Neuronal stem cell (in vitro differentiated cells): ENCODE data around the gene CAPN1.

Source experiments
- DNase-seq: peaks from one replicate; pipeline ENCODE4 v3.0.0-alpha.2; 2013; ENCODE audit warnings: low spot score
- H2AFZ ChIP-seq: one replicate; pipeline ENCODE4 v1.6.1; 2013; ENCODE audit warnings: mild to moderate bottlenecking, low read length, inconsistent platforms
- H2AK5ac ChIP-seq: 2 replicates; pipeline ENCODE4 v1.6.1; 2013; ENCODE audit warnings: low read depth, mild to moderate bottlenecking, inconsistent platforms, low read length, moderate library complexity, mixed read lengths
- H2BK120ac ChIP-seq: 2 replicates; pipeline ENCODE4 v1.6.1; 2013; ENCODE audit warnings: low read depth, mild to moderate bottlenecking, inconsistent platforms, low read length, moderate library complexity, mixed read lengths
- H2BK12ac ChIP-seq: one replicate; pipeline ENCODE4 v1.6.1; 2013; ENCODE audit warnings: low read length, inconsistent platforms
- H2BK15ac ChIP-seq: 2 replicates; pipeline ENCODE4 v1.6.1; 2013; ENCODE audit warnings: mild to moderate bottlenecking, low read length, inconsistent platforms, mixed read lengths
- H2BK5ac ChIP-seq: one replicate; pipeline ENCODE4 v1.6.1; 2013; ENCODE audit warnings: inconsistent platforms, mild to moderate bottlenecking, low read length, moderate library complexity
- H3K14ac ChIP-seq: one replicate; pipeline ENCODE4 v1.6.1; 2013; ENCODE audit warnings: low read length, inconsistent platforms
- H3K18ac ChIP-seq: 2 replicates; pipeline ENCODE4 v1.6.1; 2013; ENCODE audit warnings: low read length, inconsistent platforms
- H3K23ac ChIP-seq: 2 replicates; pipeline ENCODE4 v1.6.1; 2013; ENCODE audit warnings: low read depth, mild to moderate bottlenecking, mixed read lengths, low read length, inconsistent platforms; ENCODE audit not compliant: poor library complexity
- H3K27ac ChIP-seq: replicated peaks from 3 replicates; pipeline ENCODE4 v1.5.1; 2013; ENCODE audit warnings: low read length, inconsistent platforms
- H3K27me3 ChIP-seq, 3 experiments: 2 replicates each; pipeline ENCODE4 v1.6.1; 2013; ENCODE audit warnings: low read length in 3 of 3, mild to moderate bottlenecking in 2 of 3, inconsistent platforms in 1 of 3, low read depth in 1 of 3, mixed read lengths in 1 of 3, moderate library complexity in 1 of 3; ENCODE audit not compliant: control insufficient read depth in 3 of 3, insufficient read depth in 3 of 3
- H3K36me3 ChIP-seq, 2 donors: replicated peaks in 1 of 2; 2 replicates each; pipeline ENCODE4 v1.6.1; 2013; ENCODE audit warnings: low read length in 2 of 2; ENCODE audit not compliant: control insufficient read depth in 2 of 2, insufficient read depth in 2 of 2
- H3K4ac ChIP-seq: 2 replicates; pipeline ENCODE4 v1.6.1; 2013; ENCODE audit warnings: inconsistent platforms, mild to moderate bottlenecking, low read length, moderate library complexity
- H3K4me1 ChIP-seq, 2 donors: 1 replicate in 1 of 2; 2 replicates in 1 of 2; pipeline ENCODE4 v1.6.1; 2013; ENCODE audit warnings: low read length in 2 of 2, low read depth in 1 of 2; ENCODE audit not compliant: control insufficient read depth in 2 of 2, insufficient read depth in 1 of 2
- H3K4me2 ChIP-seq: one replicate; pipeline ENCODE4 v1.6.1; 2013; ENCODE audit warnings: mild to moderate bottlenecking, low read length, inconsistent platforms; ENCODE audit not compliant: insufficient read depth, poor library complexity, severe bottlenecking
- H3K4me3 ChIP-seq, 2 donors: 2 replicates each; pipeline ENCODE4 v1.5.1; 2013; ENCODE audit warnings: low read length in 2 of 2, mild to moderate bottlenecking in 2 of 2, inconsistent platforms in 1 of 2, moderate library complexity in 1 of 2
- H3K79me1 ChIP-seq: one replicate; pipeline ENCODE4 v1.6.1; 2013; ENCODE audit warnings: low read depth, mild to moderate bottlenecking, inconsistent platforms, low read length, moderate library complexity
- H3K9ac ChIP-seq: one replicate; pipeline ENCODE4 v1.6.1; 2013; ENCODE audit warnings: mild to moderate bottlenecking, low read depth, low read length, inconsistent platforms; ENCODE audit not compliant: poor library complexity
- H3K9me3 ChIP-seq, 2 donors: replicated peaks in 1 of 2; 2 replicates each; pipeline versions ENCODE3 to v1.6.1; 2013; ENCODE audit warnings: low read length in 2 of 2, mild to moderate bottlenecking in 2 of 2, inconsistent platforms in 1 of 2, low read depth in 1 of 2, mixed read lengths in 1 of 2, moderate library complexity in 1 of 2; ENCODE audit not compliant: control insufficient read depth in 2 of 2, insufficient read depth in 1 of 2
- H4K8ac ChIP-seq: one replicate; pipeline ENCODE4 v1.6.1; 2013; ENCODE audit warnings: low read depth, mild to moderate bottlenecking, inconsistent platforms, low read length, moderate library complexity
- H4K91ac ChIP-seq: one replicate; pipeline ENCODE4 v1.6.1; 2013; ENCODE audit warnings: low read length, low read depth, mild to moderate bottlenecking, inconsistent platforms; ENCODE audit not compliant: poor library complexity
- WGBS, 2 donors: extraction: QIAGEN DNeasy Blood & Tissue Kit; methylation state at CpG; one replicate each; pipeline ENCODE4 v1.1.7; 2013; ENCODE audit warnings: missing lambda C conversion rate in 2 of 2, mixed read lengths in 1 of 2; ENCODE audit not compliant: insufficient read length in 2 of 2, insufficient replicate concordance in 1 of 2; ENCODE audit errors: extremely low coverage in 2 of 2; 5-methylcytosine and 5-hydroxymethylcytosine counted together

CAPN1 gene

GRCh38 chr11:65217441-65218423 lies 36.0 kb downstream of the CAPN1 start:
- no peak overlapping the region for H4K8ac ChIP-seq
- H3K18ac ChIP-seq: no peak overlapping the region
- WGBS, 2 donors: no CpG with 5 or more reads among the region's 19 CpGs
- DNase-seq: no peak
- H3K4me2 ChIP-seq: no peak overlapping the region
- no peak overlapping the region for H3K4ac ChIP-seq
- H3K36me3 ChIP-seq: no peaks in the 10 kb centered on the region
- peaks cover 0 to 4% (median 0%) of the 10 kb centered on the region in 3 experiments for H3K27me3 ChIP-seq
- no peak overlapping the region for H2BK5ac ChIP-seq
- no peak overlapping the region for H4K91ac ChIP-seq
- H3K27ac ChIP-seq: no peak overlapping the region
- H3K79me1 ChIP-seq: no peaks in the 10 kb centered on the region
- H3K14ac ChIP-seq: peak overlapping the region; percentile 1
- no peak overlapping the region for H2AFZ ChIP-seq
- no peak overlapping the region for H2BK12ac ChIP-seq
- H3K9ac ChIP-seq: no peak overlapping the region
- no peak overlapping the region for H3K23ac ChIP-seq
- H2BK120ac ChIP-seq: no peak overlapping the region
- H2BK15ac ChIP-seq: no peak overlapping the region
- H3K9me3 ChIP-seq: no peaks in the 10 kb centered on the region
- H3K4me3 ChIP-seq: no peak overlapping the region
- H2AK5ac ChIP-seq: peak overlapping the region; percentile 13
- H3K4me1 ChIP-seq: peaks cover 3 to 7% of the 10 kb centered on the region in 2 donors

- no peak overlapping the region for H3K14ac ChIP-seq
- H2AK5ac ChIP-seq: peak overlapping the region; percentile 3
- no peak overlapping the region for H3K4ac ChIP-seq
- H3K4me1 ChIP-seq: peaks cover under 1 to 3% of the 10 kb centered on the region in 2 donors
- H3K27ac ChIP-seq: no peak overlapping the region
- H3K4me3 ChIP-seq: no peak overlapping the region
- H3K79me1 ChIP-seq: no peaks in the 10 kb centered on the region
- H4K8ac ChIP-seq: no peak overlapping the region
- no peak overlapping the region for H4K91ac ChIP-seq
- H3K9ac ChIP-seq: no peak overlapping the region
- no peak overlapping the region for H2BK15ac ChIP-seq
- no peak overlapping the region for H3K23ac ChIP-seq
- H2BK12ac ChIP-seq: no peak overlapping the region
- H3K18ac ChIP-seq: no peak overlapping the region
- no peaks in the 10 kb centered on the region for H3K36me3 ChIP-seq
- no CpG with 5 or more reads among the region's 9 CpGs for WGBS, 2 donors
- H3K9me3 ChIP-seq: no peaks in the 10 kb centered on the region
- no peak for DNase-seq
- no peak overlapping the region for H2AFZ ChIP-seq
- H2BK5ac ChIP-seq: no peak overlapping the region
- H3K27me3 ChIP-seq: peaks cover 0 to 4% (median 0%) of the 10 kb centered on the region in 3 experiments
- H2BK120ac ChIP-seq: no peak overlapping the region
- no peak overlapping the region for H3K4me2 ChIP-seq
Measured at GRCh38 chr11:65218446-65218845, 36.7 kb downstream of the CAPN1 start.

DNA sequence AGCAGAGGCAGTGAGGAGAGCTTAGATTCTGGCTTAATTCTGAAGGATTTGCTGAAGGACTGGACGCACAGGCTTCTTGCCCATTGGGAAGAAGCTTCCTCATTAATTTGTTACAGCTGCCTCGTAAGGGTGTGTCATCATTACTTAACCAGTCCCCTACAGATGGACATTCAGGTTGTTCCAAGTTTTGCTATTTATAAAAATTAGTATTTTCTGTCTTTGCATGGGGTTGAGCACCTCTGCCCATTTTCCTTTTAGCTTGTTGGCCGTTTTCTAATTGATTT lies 38.1 kb downstream of the CAPN1 start:
- WGBS, 2 donors: no CpG with 5 or more reads among the region's 3 CpGs
- no peak overlapping the region for H2AK5ac ChIP-seq

DNA sequence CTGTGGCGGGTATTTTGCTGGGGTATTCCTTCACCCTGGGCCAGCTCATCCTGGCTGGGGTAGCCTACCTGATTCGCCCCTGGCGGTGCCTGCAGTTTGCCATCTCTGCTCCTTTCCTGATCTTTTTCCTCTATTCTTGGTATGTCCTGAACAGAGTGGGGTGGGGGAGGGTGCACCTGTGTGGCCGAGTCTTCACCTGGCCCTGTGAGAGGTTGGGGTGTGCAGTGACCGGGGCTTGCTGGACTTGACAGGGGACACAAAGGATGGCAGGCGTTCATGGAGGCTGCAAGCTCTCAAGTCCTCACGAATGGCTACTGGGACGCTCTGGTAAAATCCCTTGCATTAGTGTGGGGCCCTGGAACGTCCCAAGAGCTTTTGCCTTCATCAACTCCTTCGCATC lies 39.3 kb downstream of the CAPN1 start:
- Histone ChIP-seq H2AFZ (no peak overlapping the region), H3K4me1 (peaks cover 5 to 6% of the 10 kb centered on the region in 2 donors), H3K36me3 (no peaks in the 10 kb centered on the region), H3K27ac (no peak overlapping the region), H4K91ac (no peak overlapping the region), H2AK5ac (peak overlapping the region; percentile 5), H4K8ac (no peak overlapping the region), H3K4ac (no peak overlapping the region), H3K27me3 (peaks cover 0 to 4% (median under 1%) of the 10 kb centered on the region in 3 experiments), H3K18ac (no peak overlapping the region), H2BK15ac (no peak overlapping the region), H3K9me3 (no peaks in the 10 kb centered on the region), H3K79me1 (no peaks in the 10 kb centered on the region), H3K4me3 (no peak overlapping the region), H2BK12ac (no peak overlapping the region), H2BK120ac (no peak overlapping the region), H3K23ac (no peak overlapping the region), H2BK5ac (no peak overlapping the region), H3K4me2 (no peak overlapping the region), H3K9ac (no peak overlapping the region), H3K14ac (no peak overlapping the region)
- no CpG with 5 or more reads among the region's 10 CpGs for WGBS, 2 donors
- DNase-seq: no peak

More for the DNA sequence above, 38.1 kb downstream of the CAPN1 start:
- Histone ChIP-seq H3K4me3 (no peak overlapping the region), H2BK15ac (no peak overlapping the region), H3K79me1 (no peaks in the 10 kb centered on the region), H3K4me2 (no peak overlapping the region), H3K4ac (no peak overlapping the region), H3K27me3 (peaks cover 0 to 4% (median 0%) of the 10 kb centered on the region in 3 experiments), H3K36me3 (no peaks in the 10 kb centered on the region), H3K9ac (no peak overlapping the region), H2BK12ac (no peak overlapping the region), H3K14ac (no peak overlapping the region), H3K9me3 (no peaks in the 10 kb centered on the region), H4K8ac (no peak overlapping the region), H3K18ac (no peak overlapping the region), H2BK5ac (no peak overlapping the region), H3K23ac (no peak overlapping the region), H3K4me1 (peaks cover under 1 to 2% of the 10 kb centered on the region in 2 donors), H2AFZ (peak overlapping the region; percentile 8), H4K91ac (no peak overlapping the region), H3K27ac (no peak overlapping the region), H2BK120ac (no peak overlapping the region)
- DNase-seq: no peak
